ENCODE measurements around the gene ANKRD18B. TPM values are rescaled to one million over a fixed set of nuclear protein-coding genes. Genes with fewer than 3 reads are reported as not detected.
A peak's percentile ranks its signal among the peaks of the same experiment; 100 is the strongest.
"Not testable (repeated sequence)": the region's sequence is repeated elsewhere in the genome, so short reads cannot be mapped to it uniquely, and the experiment has no call there.

ANKRD18B gene
- total RNA-seq, 1 experiment from 2014 or later, result 9.1 TPM

DNA sequence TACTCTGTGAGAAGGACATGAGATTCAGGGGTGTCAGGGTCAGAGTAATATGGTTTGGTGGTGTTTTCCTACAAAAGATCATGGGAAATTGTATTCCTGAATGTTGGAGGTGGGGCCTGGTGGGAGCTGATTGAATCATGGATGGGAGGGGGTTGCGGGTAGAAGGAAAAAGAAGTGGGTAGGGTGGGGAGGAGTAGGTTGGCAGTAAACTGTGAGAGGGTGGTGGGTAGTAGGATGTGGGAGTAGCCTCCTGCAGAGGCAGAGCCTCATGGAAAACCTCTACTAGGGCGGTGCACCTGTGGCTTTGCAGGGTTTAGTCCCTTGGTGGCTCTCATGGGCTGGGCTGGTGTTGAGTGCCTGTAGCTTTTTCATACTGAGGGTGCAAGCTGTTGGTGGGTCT is 66.8 kb downstream of the ANKRD18B start:
- not testable (repeated sequence) for H3K23me2 ChIP-seq (ENCODE audit: insufficient read length, low read depth, low read length, poor library complexity, severe bottlenecking); H3T11ph ChIP-seq (ENCODE audit: low read length); H4K8ac ChIP-seq (replicated peaks; ENCODE audit: insufficient read length, low read depth, low read length); H3K36me3 Mint-ChIP-seq (ENCODE audit: insufficient read depth in 1 of 3, low read depth in 3 of 3); H4K91ac ChIP-seq (ENCODE audit: insufficient read length, low read depth, low read length); H2BK120ac ChIP-seq (ENCODE audit: low read depth, low read length, poor library complexity, severe bottlenecking); H3K4ac ChIP-seq (ENCODE audit: low read depth, low read length); DNase-seq; H2BK15ac ChIP-seq (ENCODE audit: low read depth, low read length); H3K9me3 Mint-ChIP-seq; H2AFZ ChIP-seq (ENCODE audit: low read length); H3K9me3 ChIP-seq (ENCODE audit: control insufficient read depth, low read depth, low read length); H3K27me3 ChIP-seq (ENCODE audit: insufficient read depth, low read length); H3K4me2 ChIP-seq (ENCODE audit: insufficient read depth, insufficient read length, low read length); H2BK20ac ChIP-seq (ENCODE audit: low read depth, low read length, poor library complexity, severe bottlenecking); H3K18ac ChIP-seq (ENCODE audit: insufficient read length, low read depth, low read length); H2BK5ac ChIP-seq (ENCODE audit: insufficient read length, low read length); H4K5ac ChIP-seq (ENCODE audit: insufficient read length, low read depth, low read length); H3K14ac ChIP-seq (ENCODE audit: insufficient read depth, low read length); H3K27ac Mint-ChIP-seq; H3K79me1 ChIP-seq (ENCODE audit: insufficient read depth, low read depth, low read length, poor library complexity, severe bottlenecking); H3K27me3 Mint-ChIP-seq (ENCODE audit: low read depth); H3K23ac ChIP-seq (ENCODE audit: insufficient read length, low read depth, low read length); H3K27ac ChIP-seq (ENCODE audit: insufficient read length, low read depth, low read length); H2BK12ac ChIP-seq (ENCODE audit: insufficient read length, low read depth, low read length); H3K4me1 ChIP-seq (ENCODE audit: insufficient read depth, low read length); H3K56ac ChIP-seq (ENCODE audit: insufficient read length, low read depth, low read length); H4K20me1 ChIP-seq (ENCODE audit: control insufficient read depth, insufficient read depth, insufficient read length); H3K9ac ChIP-seq (ENCODE audit: extremely low read depth, insufficient read length, low read length); H3K79me2 ChIP-seq (ENCODE audit: insufficient read depth, low read length); H2AK5ac ChIP-seq (ENCODE audit: insufficient read length, low read length); H3K4me3 Mint-ChIP-seq
- no CpG with 5 or more reads among the region's 2 CpGs for WGBS (ENCODE audit: extremely low coverage, insufficient read length, low lambda C conversion rate)
- peaks cover 21 to 25% of the 10 kb centered on the region in 2 experiments for H3K4me1 Mint-ChIP-seq

DNA sequence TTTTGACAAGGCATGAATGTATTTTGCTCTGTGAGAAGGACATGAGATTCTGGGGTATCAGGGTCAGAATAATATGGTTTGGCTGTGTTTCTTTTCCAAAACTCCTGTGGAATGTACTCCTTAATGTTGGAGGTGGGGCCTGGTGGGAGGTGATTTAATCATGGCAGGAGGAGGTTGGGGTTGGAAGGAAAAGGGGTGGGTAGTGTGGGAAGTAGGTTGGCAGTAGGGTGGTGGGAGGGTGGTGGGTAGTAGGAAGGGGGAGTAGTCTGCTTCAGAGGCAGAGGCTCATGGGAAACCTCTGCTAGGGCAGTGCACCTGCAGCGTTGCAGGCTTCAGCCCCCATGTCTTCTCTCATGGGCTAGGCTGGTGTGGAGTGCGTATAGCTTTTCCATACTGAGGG is 72.9 kb downstream of the ANKRD18B start:
- not testable (repeated sequence) for H4K5ac ChIP-seq (ENCODE audit: insufficient read length, low read depth, low read length); H3T11ph ChIP-seq (ENCODE audit: low read length); H2BK120ac ChIP-seq (ENCODE audit: low read depth, low read length, poor library complexity, severe bottlenecking); H2AFZ ChIP-seq (ENCODE audit: low read length); H4K20me1 ChIP-seq (ENCODE audit: control insufficient read depth, insufficient read depth, insufficient read length); H3K23ac ChIP-seq (ENCODE audit: insufficient read length, low read depth, low read length); H2BK5ac ChIP-seq (ENCODE audit: insufficient read length, low read length); H2BK15ac ChIP-seq (ENCODE audit: low read depth, low read length); H3K9me3 ChIP-seq (ENCODE audit: control insufficient read depth, low read depth, low read length); H2BK20ac ChIP-seq (ENCODE audit: low read depth, low read length, poor library complexity, severe bottlenecking); H3K79me1 ChIP-seq (ENCODE audit: insufficient read depth, low read depth, low read length, poor library complexity, severe bottlenecking); H3K36me3 Mint-ChIP-seq (ENCODE audit: insufficient read depth in 1 of 3, low read depth in 3 of 3); H3K4me3 Mint-ChIP-seq; H3K27ac ChIP-seq (ENCODE audit: insufficient read length, low read depth, low read length); H2AK5ac ChIP-seq (ENCODE audit: insufficient read length, low read length); H3K18ac ChIP-seq (ENCODE audit: insufficient read length, low read depth, low read length); H2BK12ac ChIP-seq (ENCODE audit: insufficient read length, low read depth, low read length); H3K4me1 Mint-ChIP-seq; H3K9ac ChIP-seq (ENCODE audit: extremely low read depth, insufficient read length, low read length); H3K56ac ChIP-seq (ENCODE audit: insufficient read length, low read depth, low read length); H3K79me2 ChIP-seq (ENCODE audit: insufficient read depth, low read length); H3K9me3 Mint-ChIP-seq; H3K4me2 ChIP-seq (ENCODE audit: insufficient read depth, insufficient read length, low read length); H4K8ac ChIP-seq (replicated peaks; ENCODE audit: insufficient read length, low read depth, low read length); H3K27me3 ChIP-seq (ENCODE audit: insufficient read depth, low read length); H4K91ac ChIP-seq (ENCODE audit: insufficient read length, low read depth, low read length); H3K14ac ChIP-seq (ENCODE audit: insufficient read depth, low read length); H3K4me1 ChIP-seq (ENCODE audit: insufficient read depth, low read length); DNase-seq; H3K4ac ChIP-seq (ENCODE audit: low read depth, low read length); H3K23me2 ChIP-seq (ENCODE audit: insufficient read length, low read depth, low read length, poor library complexity, severe bottlenecking); H3K27me3 Mint-ChIP-seq (ENCODE audit: low read depth)
- H3K27ac Mint-ChIP-seq, result 0 out of 7 replicates have a peak overlapping the region, but pooled peaks of 1 of the 3 experiments have one; percentile 73
- no CpG with 5 or more reads among the region's 2 CpGs for WGBS (ENCODE audit: extremely low coverage, insufficient read length, low lambda C conversion rate)

All from H9 (cell line).